K562 treated with DMSO at 1 percent for 24 hours (cell line): Measurements from ENCODE around the gene PRR15. TPM values are rescaled to one million over a fixed set of nuclear protein-coding genes. Genes with fewer than 3 reads are reported as not detected.

ENCODE experiments used
- total RNA-seq: library from RNA; unstranded; fragments of 300-600 nt; gene quantifications from 2 replicates; pipeline ENCODE4 v1.2.3, GENCODE V29; 2022; ENCODE audit warnings: low read depth; ENCODE audit not compliant: insufficient read depth

The PRR15 gene, protein sequence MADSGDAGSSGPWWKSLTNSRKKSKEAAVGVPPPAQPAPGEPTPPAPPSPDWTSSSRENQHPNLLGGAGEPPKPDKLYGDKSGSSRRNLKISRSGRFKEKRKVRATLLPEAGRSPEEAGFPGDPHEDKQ
- not detected in 2 replicates for total RNA-seq

DNA sequence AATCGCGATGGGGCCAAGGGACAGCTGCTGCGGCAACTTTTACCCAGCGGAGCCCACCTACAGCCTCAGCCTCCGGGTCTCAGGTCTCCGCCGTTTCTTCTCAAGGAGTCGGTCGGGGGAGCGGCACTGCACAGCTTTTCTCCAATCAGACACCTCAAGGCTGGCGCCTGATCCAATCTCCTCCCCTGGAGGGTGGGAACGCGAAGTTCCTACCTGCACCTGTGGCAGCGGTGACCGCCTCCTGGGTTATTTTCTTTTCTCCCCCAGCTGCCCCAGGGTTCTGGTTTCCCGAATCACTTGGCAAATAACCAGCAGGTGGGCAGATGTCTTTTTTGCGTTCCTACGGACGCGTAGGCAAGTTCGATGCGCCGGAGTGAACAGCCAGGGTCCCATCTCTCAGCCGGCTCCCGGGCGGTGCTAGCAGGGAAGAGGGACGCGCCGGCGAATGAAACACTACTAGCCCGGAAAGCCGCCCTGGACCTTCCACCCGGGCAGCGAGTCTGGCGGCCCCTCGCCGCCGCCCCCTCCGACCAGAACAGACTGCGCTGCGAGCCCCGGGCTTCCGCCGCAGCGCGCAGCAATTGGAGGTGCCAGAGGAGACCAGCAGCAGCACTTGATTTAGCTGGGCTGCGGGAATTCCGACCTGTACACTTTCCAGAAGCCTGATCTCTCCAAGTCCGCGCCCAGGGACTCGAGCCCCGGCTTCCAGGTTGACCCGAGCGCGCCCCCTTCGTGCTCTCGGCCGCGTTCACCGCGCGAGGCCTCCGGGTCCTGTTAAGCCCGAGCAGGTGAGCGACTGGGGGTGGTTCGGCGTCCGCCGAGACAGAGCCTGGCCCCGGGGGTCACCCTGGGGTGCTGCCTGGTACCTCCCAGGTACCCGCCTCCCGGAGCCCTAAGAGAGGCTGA is at the start of gene PRR15:
TSS of gene PRR15 (plus strand) at position 246 of the 906 bp plus-strand sequence. CDS start 2,495 bp downstream, outside the sequence.

Other genes with a start within 250 kb of the PRR15 start
- gene WIPF3, start 242.7 kb downstream of the PRR15 start, total RNA-seq: 0.59 and 0.79 TPM in 2 replicates